H9 (cell line): ENCODE results near the gene FMN1. TPM values are rescaled to one million over a fixed set of nuclear protein-coding genes. Genes with fewer than 3 reads are reported as not detected.

Source experiments
- DNase-seq: peaks from one replicate; pipeline ENCODE4 v3.0.0-alpha.2; 2017
- H2AFZ ChIP-seq: one replicate; pipeline ENCODE4 v1.6.1; 2013; ENCODE audit warnings: mild to moderate bottlenecking, low read length, control low read depth, moderate library complexity
- H2AK5ac ChIP-seq: 2 replicates; pipeline ENCODE4 v1.6.1; 2013; ENCODE audit warnings: low read length, control low read depth, mixed read lengths; ENCODE audit not compliant: insufficient read length
- H2BK120ac ChIP-seq: one replicate; pipeline ENCODE4 v1.6.1; 2013; ENCODE audit warnings: low read depth, mild to moderate bottlenecking, low read length, control low read depth, inconsistent platforms; ENCODE audit not compliant: poor library complexity, severe bottlenecking
- H2BK12ac ChIP-seq: 2 replicates; pipeline ENCODE4 v1.6.1; 2013; ENCODE audit warnings: low read length, control low read depth, mixed read lengths, low read depth; ENCODE audit not compliant: insufficient read length
- H2BK15ac ChIP-seq: 2 replicates; pipeline ENCODE4 v1.6.1; 2013; ENCODE audit warnings: low read depth, low read length, control low read depth
- H2BK20ac ChIP-seq: one replicate; pipeline ENCODE4 v1.6.1; 2013; ENCODE audit warnings: low read depth, mild to moderate bottlenecking, low read length, control low read depth, inconsistent platforms; ENCODE audit not compliant: poor library complexity, severe bottlenecking
- H2BK5ac ChIP-seq: 2 replicates; pipeline ENCODE4 v1.6.1; 2013; ENCODE audit warnings: low read length, control low read depth, mixed read lengths; ENCODE audit not compliant: insufficient read length
- H3K14ac ChIP-seq: 2 replicates; pipeline ENCODE4 v1.6.1; 2013; ENCODE audit warnings: low read length, control low read depth; ENCODE audit not compliant: insufficient read depth
- H3K18ac ChIP-seq: 2 replicates; pipeline ENCODE4 v1.6.1; 2013; ENCODE audit warnings: low read depth, mild to moderate bottlenecking, mixed read lengths, low read length, control low read depth; ENCODE audit not compliant: insufficient read length
- H3K23ac ChIP-seq: 2 replicates; pipeline ENCODE4 v1.6.1; 2013; ENCODE audit warnings: low read length, control low read depth, mixed read lengths, low read depth; ENCODE audit not compliant: insufficient read length
- H3K23me2 ChIP-seq: 2 replicates; pipeline ENCODE4 v1.6.1; 2013; ENCODE audit warnings: low read depth, mild to moderate bottlenecking, mixed read lengths, low read length, control low read depth; ENCODE audit not compliant: insufficient read length, poor library complexity, severe bottlenecking
- H3K27ac ChIP-seq: 2 replicates; pipeline ENCODE4 v1.5.1; 2013; ENCODE audit warnings: low read length, control low read depth, mixed read lengths, low read depth; ENCODE audit not compliant: insufficient read length
- H3K27me3 ChIP-seq: 2 replicates; pipeline ENCODE4 v1.6.1; 2013; ENCODE audit warnings: low read length, control low read depth, inconsistent platforms; ENCODE audit not compliant: insufficient read depth
- H3K4ac ChIP-seq: 2 replicates; pipeline ENCODE4 v1.6.1; 2013; ENCODE audit warnings: low read depth, mild to moderate bottlenecking, control low read depth, inconsistent platforms, low read length, moderate library complexity
- H3K4me1 ChIP-seq: 2 replicates; pipeline ENCODE4 v1.6.1; 2013; ENCODE audit warnings: low read length, control low read depth, inconsistent platforms; ENCODE audit not compliant: insufficient read depth
- H3K4me2 ChIP-seq: 2 replicates; pipeline ENCODE4 v1.6.1; 2013; ENCODE audit warnings: low read length, control low read depth, mixed read lengths; ENCODE audit not compliant: insufficient read length, insufficient read depth
- H3K56ac ChIP-seq: 2 replicates; pipeline ENCODE4 v1.6.1; 2013; ENCODE audit warnings: low read depth, mild to moderate bottlenecking, mixed read lengths, low read length, control low read depth; ENCODE audit not compliant: insufficient read length
- H3K79me1 ChIP-seq: 2 replicates; pipeline ENCODE4 v1.6.1; 2013; ENCODE audit warnings: low read depth, mild to moderate bottlenecking, moderate library complexity, low read length, control low read depth, inconsistent platforms; ENCODE audit not compliant: insufficient read depth, poor library complexity, severe bottlenecking
- H3K79me2 ChIP-seq: 2 replicates; pipeline ENCODE4 v1.6.1; 2013; ENCODE audit warnings: low read length, control low read depth, inconsistent platforms; ENCODE audit not compliant: insufficient read depth
- H3K9ac ChIP-seq: 2 replicates; pipeline ENCODE4 v1.6.1; 2013; ENCODE audit warnings: low read length, control low read depth, mixed read lengths; ENCODE audit not compliant: insufficient read length; ENCODE audit errors: extremely low read depth
- H3K9me3 ChIP-seq: one replicate; pipeline ENCODE4 v1.6.1; 2013; ENCODE audit warnings: low read depth, low read length, inconsistent platforms; ENCODE audit not compliant: control insufficient read depth
- H3T11ph ChIP-seq: one replicate; pipeline ENCODE4 v1.6.1; 2013; ENCODE audit warnings: mild to moderate bottlenecking, low read length, control low read depth, inconsistent platforms
- H4K20me1 ChIP-seq: one replicate; pipeline ENCODE4 v1.6.1; 2013; ENCODE audit not compliant: control insufficient read depth, insufficient read length, insufficient read depth
- H4K5ac ChIP-seq: 2 replicates; pipeline ENCODE4 v1.6.1; 2013; ENCODE audit warnings: low read depth, mild to moderate bottlenecking, mixed read lengths, low read length, control low read depth; ENCODE audit not compliant: insufficient read length
- H4K8ac ChIP-seq: replicated peaks from 2 replicates; pipeline ENCODE4 v1.6.1; 2013; ENCODE audit warnings: low read length, control low read depth, mixed read lengths, low read depth; ENCODE audit not compliant: insufficient read length
- H4K91ac ChIP-seq: 2 replicates; pipeline ENCODE4 v1.6.1; 2013; ENCODE audit warnings: low read depth, mild to moderate bottlenecking, moderate library complexity, mixed read lengths, low read length, control low read depth; ENCODE audit not compliant: insufficient read length
- H3K27ac Mint-ChIP-seq, 3 experiments: 2 replicates in 2 of 3; 3 replicates in 1 of 3; pipeline ENCODE4 v1.8.0; 2020 to 2021; ENCODE audit warnings: mixed read lengths in 3 of 3, mild to moderate bottlenecking in 1 of 3, moderate library complexity in 1 of 3
- H3K27me3 Mint-ChIP-seq: 2 replicates; pipeline ENCODE4 v1.8.0; 2021; ENCODE audit warnings: low read depth, mild to moderate bottlenecking, moderate library complexity, mixed read lengths
- H3K36me3 Mint-ChIP-seq, 3 experiments: 2 replicates in 2 of 3; 3 replicates in 1 of 3; pipeline ENCODE4 v1.8.0; 2020 to 2021; ENCODE audit warnings: low read depth in 3 of 3, mixed read lengths in 3 of 3; ENCODE audit not compliant: insufficient read depth in 1 of 3
- H3K4me1 Mint-ChIP-seq, 2 experiments: 2 replicates each; pipeline ENCODE4 v1.8.0; 2020; ENCODE audit warnings: mixed read lengths in 2 of 2
- H3K4me3 Mint-ChIP-seq, 2 experiments: 2 replicates in 1 of 2; 3 replicates in 1 of 2; pipeline ENCODE4 v1.8.0; 2020 to 2021; ENCODE audit warnings: mild to moderate bottlenecking in 2 of 2, mixed read lengths in 2 of 2, moderate library complexity in 1 of 2
- H3K9me3 Mint-ChIP-seq, 2 experiments: 2 replicates in 1 of 2; 3 replicates in 1 of 2; pipeline ENCODE4 v1.8.0; 2020; ENCODE audit warnings: mild to moderate bottlenecking in 2 of 2, mixed read lengths in 2 of 2, moderate library complexity in 1 of 2
- CTCF ChIP-seq: fragments of 200-600 bp; sonication (generic); conservative IDR thresholded peaks from 3 replicates; pipeline ENCODE4 v1.8.0; 2021; ENCODE audit warnings: antibody characterized with exemption, mild to moderate bottlenecking
- WGBS: extraction: QIAGEN DNeasy Blood & Tissue Kit; methylation state at CpG from one replicate; pipeline ENCODE4 v1.1.7; 2013; ENCODE audit warnings: missing lambda C conversion rate, low lambda C conversion rate, mixed read lengths; ENCODE audit not compliant: insufficient read length; ENCODE audit errors: extremely low coverage; 5-methylcytosine and 5-hydroxymethylcytosine counted together
- total RNA-seq: library from RNA; stranded (reverse); gene quantifications from 2 replicates; pipeline ENCODE4 v1.2.1, GENCODE V29; 2021

Gene FMN1
- total RNA-seq, 1 experiment from 2014 or later = 1.9 TPM

- Histone ChIP-seq H3K14ac (no peak overlapping the region), H2AK5ac (no peak overlapping the region), H3K27ac (no peak overlapping the region), H3K23ac (no peak overlapping the region), H3K56ac (no peak overlapping the region), H3K4ac (no peak overlapping the region), H4K20me1 (no peaks in the 10 kb centered on the region), H2BK15ac (no peak overlapping the region), H3K79me1 (no peaks in the 10 kb centered on the region), H2BK12ac (no peak overlapping the region), H3K9me3 (no peaks in the 10 kb centered on the region), H3T11ph (no peak overlapping the region), H2BK20ac (no peak overlapping the region), H3K18ac (no peak overlapping the region), H3K9ac (no peak overlapping the region), H2AFZ (no peak overlapping the region), H3K23me2 (no peaks in the 10 kb centered on the region), H2BK5ac (no peak overlapping the region), H2BK120ac (no peak overlapping the region), H4K5ac (no peak overlapping the region), H3K79me2 (no peaks in the 10 kb centered on the region), H4K8ac (no peak overlapping the region), H3K27me3 (no peaks in the 10 kb centered on the region), H3K4me2 (no peak overlapping the region), H4K91ac (no peak overlapping the region), H3K4me1 (peaks cover 6% of the 10 kb centered on the region; the same call in 1 of the 2 replicates)
- Mint-ChIP-seq H3K9me3 (no peaks in the 10 kb centered on the region), H3K4me3 (no peak overlapping the region), H3K27me3 (peaks cover 27% of the 10 kb centered on the region), H3K27ac (no peak overlapping the region), H3K36me3 (peaks cover 0 to 3% (median 0%) of the 10 kb centered on the region in 3 experiments; a peak in 1 of 7 replicates), H3K4me1 (peaks cover 40 to 43% of the 10 kb centered on the region in 2 experiments)
- WGBS = no CpG with 5 or more reads among the region's 1 CpG
- DNase-seq = peak; percentile 42
- TF ChIP-seq CTCF = peak; percentile 73
Measured at GRCh38 chr15:32956006-32956405, 238.5 kb downstream of the FMN1 start.
